SU-DHL-6 (cell line): ENCODE results near the gene CRTAC1.

Experiments
- H2AFZ ChIP-seq: fragments of 200-600 bp; sonication (generic); 2 replicates; pipeline ENCODE4 v1.6.1; 2014; ENCODE audit warnings: low read depth, mild to moderate bottlenecking, moderate library complexity, mixed read lengths, antibody characterized with exemption, low read length; ENCODE audit not compliant: severe bottlenecking
- H3F3A ChIP-seq: fragments of 200-600 bp; shearing (Covaris generic); 2 replicates; pipeline ENCODE4 v1.6.0; 2016; ENCODE audit warnings: antibody characterized with exemption, mild to moderate bottlenecking; ENCODE audit not compliant: insufficient read depth
- H3K27ac ChIP-seq: fragments of 200-600 bp; sonication (generic); 2 replicates; pipeline ENCODE4 v1.5.1; 2016; ENCODE audit warnings: low read depth, mild to moderate bottlenecking, low read length, moderate library complexity, mixed read lengths
- H3K27me3 ChIP-seq: fragments of 200-600 bp; sonication (generic), shearing (Covaris generic); 2 replicates; pipeline ENCODE4 v1.6.0; 2014; ENCODE audit warnings: mild to moderate bottlenecking, low read length
- H3K36me3 ChIP-seq: fragments of 200-600 bp; sonication (generic); 2 replicates; pipeline ENCODE4 v1.6.1; 2014; ENCODE audit warnings: mild to moderate bottlenecking, low read length, mixed read lengths
- H3K4me2 ChIP-seq: fragments of 300-600, 200-600 bp; shearing (Covaris generic), sonication (generic); 2 replicates; pipeline ENCODE4 v1.6.0; 2014; ENCODE audit warnings: low read length, low read depth, mild to moderate bottlenecking; ENCODE audit not compliant: poor library complexity, severe bottlenecking
- H3K4me3 ChIP-seq: fragments of 200-600 bp; sonication (generic); 2 replicates; pipeline ENCODE4 v1.5.1; 2014; ENCODE audit warnings: antibody characterized with exemption, low read length, mild to moderate bottlenecking, mixed read lengths; ENCODE audit not compliant: insufficient read depth, poor library complexity, severe bottlenecking
- H3K79me2 ChIP-seq: fragments of 200-600 bp; sonication (generic); 2 replicates; pipeline ENCODE4 v1.6.1; 2014; ENCODE audit warnings: mild to moderate bottlenecking, low read length, moderate library complexity; ENCODE audit not compliant: insufficient read depth
- H3K9ac ChIP-seq: fragments of 200-600 bp; sonication (generic); 2 replicates; pipeline ENCODE4 v1.7.0; 2014; ENCODE audit warnings: mild to moderate bottlenecking, low read length
- H3K9me2 ChIP-seq: fragments of 200-600 bp; sonication (generic); replicated peaks from 2 replicates; pipeline ENCODE4 v1.6.1; 2014; ENCODE audit warnings: low read length; ENCODE audit not compliant: insufficient read depth
- H3K9me3 ChIP-seq: fragments of 200-600 bp; sonication (generic); 2 replicates; pipeline ENCODE4 v1.6.1; 2014; ENCODE audit warnings: low read length, mixed read lengths; ENCODE audit not compliant: insufficient read depth
- H4K20me1 ChIP-seq: fragments of 200-600 bp; sonication (generic); 2 replicates; pipeline ENCODE4 v1.6.1; 2014; ENCODE audit warnings: low read depth, mild to moderate bottlenecking, antibody characterized with exemption, low read length, moderate library complexity, mixed read lengths
- EZH2phosphoT487 ChIP-seq: fragments of 200-600 bp; sonication (generic), shearing (Covaris generic); conservative IDR thresholded peaks from 2 replicates; pipeline ENCODE4 v1.6.1; 2018; ENCODE audit warnings: mild to moderate bottlenecking, antibody characterized with exemption, low read length, moderate library complexity, mixed read lengths
- TF ChIP-seq, protein P1 (sequence below): fragments of 200-600 bp; sonication (generic); IDR thresholded peaks from one replicate; pipeline ENCODE4 v1.5.1; 2017; ENCODE audit warnings: antibody characterized with exemption, mild to moderate bottlenecking, low read length, moderate library complexity; ENCODE audit not compliant: insufficient read depth, poor library complexity, severe bottlenecking

Gene CRTAC1

DNA sequence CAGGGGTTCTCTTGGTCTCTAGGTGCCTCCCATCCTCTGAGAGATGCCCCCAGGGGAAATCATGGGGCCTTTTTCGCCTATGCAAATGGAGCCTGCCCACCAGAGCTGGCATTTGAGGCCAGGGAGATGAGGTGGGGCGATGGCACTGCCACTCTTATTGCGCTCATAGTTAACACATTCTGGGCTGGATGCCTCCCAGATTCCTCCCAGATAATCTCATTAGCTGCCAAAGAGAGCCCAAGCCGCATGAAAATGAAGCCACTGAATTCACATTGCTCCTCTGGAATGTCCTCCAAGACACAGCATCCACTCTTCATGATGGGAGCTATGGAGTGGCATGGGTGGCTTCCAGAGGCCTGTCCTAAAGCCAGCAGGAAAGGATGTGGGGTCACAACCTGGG, 119.8 kb downstream of the CRTAC1 start:
- Histone ChIP-seq H3K4me3 (no peak overlapping the region), H3K79me2 (no peaks in the 10 kb centered on the region), H3K4me2 (no peak overlapping the region), H3F3A (no peaks in the 10 kb centered on the region), H3K27me3 (no peaks in the 10 kb centered on the region), H3K9me2 (no peaks in the 10 kb centered on the region), H3K36me3 (no peaks in the 10 kb centered on the region), H3K9ac (no peak overlapping the region), H4K20me1 (no peaks in the 10 kb centered on the region), H3K9me3 (no peaks in the 10 kb centered on the region), H3K27ac (no peak overlapping the region), H2AFZ (no peak overlapping the region)
- TF ChIP-seq, protein P1, sequence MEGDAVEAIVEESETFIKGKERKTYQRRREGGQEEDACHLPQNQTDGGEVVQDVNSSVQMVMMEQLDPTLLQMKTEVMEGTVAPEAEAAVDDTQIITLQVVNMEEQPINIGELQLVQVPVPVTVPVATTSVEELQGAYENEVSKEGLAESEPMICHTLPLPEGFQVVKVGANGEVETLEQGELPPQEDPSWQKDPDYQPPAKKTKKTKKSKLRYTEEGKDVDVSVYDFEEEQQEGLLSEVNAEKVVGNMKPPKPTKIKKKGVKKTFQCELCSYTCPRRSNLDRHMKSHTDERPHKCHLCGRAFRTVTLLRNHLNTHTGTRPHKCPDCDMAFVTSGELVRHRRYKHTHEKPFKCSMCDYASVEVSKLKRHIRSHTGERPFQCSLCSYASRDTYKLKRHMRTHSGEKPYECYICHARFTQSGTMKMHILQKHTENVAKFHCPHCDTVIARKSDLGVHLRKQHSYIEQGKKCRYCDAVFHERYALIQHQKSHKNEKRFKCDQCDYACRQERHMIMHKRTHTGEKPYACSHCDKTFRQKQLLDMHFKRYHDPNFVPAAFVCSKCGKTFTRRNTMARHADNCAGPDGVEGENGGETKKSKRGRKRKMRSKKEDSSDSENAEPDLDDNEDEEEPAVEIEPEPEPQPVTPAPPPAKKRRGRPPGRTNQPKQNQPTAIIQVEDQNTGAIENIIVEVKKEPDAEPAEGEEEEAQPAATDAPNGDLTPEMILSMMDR: no peak
- no peak for TF ChIP-seq EZH2phosphoT487

DNA sequence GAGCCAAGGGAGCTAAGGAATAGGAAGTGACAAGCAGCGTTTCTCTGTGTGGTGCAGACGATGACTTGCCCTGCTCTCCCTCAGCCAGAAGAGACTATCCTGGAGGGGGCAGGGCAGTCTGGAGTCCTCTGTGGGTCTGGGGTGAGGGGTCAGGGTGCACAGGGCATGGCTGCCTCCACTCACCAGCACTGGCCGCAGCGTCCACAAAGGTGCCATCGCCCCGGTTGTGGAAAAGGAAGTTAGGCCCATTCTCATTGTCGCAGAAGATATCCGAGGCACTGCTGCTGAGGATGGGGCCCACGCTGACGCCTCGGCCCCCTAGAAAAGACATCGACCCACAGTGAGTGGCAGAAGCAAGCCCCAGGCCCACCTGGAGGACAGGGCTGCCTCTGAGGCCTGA, 122.6 kb downstream of the CRTAC1 start:
- no peak for TF ChIP-seq EZH2phosphoT487
- TF ChIP-seq, protein P1: no peak

DNA sequence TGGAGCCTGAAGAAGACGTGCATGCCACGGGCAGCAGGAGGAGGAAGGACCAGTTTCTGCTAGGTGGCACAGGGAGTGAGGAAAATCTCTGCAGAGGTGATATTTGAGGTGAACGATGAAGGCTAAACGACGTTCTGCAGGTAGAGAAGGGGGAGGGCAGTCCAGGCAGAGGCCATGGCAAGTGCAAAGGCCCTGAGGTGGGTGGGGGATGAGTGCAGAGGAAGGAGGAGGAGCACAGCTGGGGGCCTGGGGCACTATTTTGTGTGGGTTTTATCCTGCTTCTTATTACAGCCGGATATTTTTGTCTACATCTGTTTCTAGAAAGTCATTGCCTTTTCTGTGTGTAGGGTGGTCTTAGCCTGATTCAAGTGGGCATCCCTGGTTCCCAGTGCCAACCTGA, 123.2 kb downstream of the CRTAC1 start:
- Histone ChIP-seq H3K27ac (no peak overlapping the region), H3F3A (no peaks in the 10 kb centered on the region), H3K27me3 (no peaks in the 10 kb centered on the region), H3K9me2 (no peaks in the 10 kb centered on the region), H4K20me1 (no peaks in the 10 kb centered on the region), H2AFZ (no peak overlapping the region), H3K9me3 (no peaks in the 10 kb centered on the region), H3K4me2 (no peak overlapping the region), H3K4me3 (no peak overlapping the region), H3K9ac (no peak overlapping the region), H3K36me3 (no peaks in the 10 kb centered on the region), H3K79me2 (no peaks in the 10 kb centered on the region)
- TF ChIP-seq, protein P1: no peak
- no peak for TF ChIP-seq EZH2phosphoT487

More for the DNA sequence above, 122.6 kb downstream of the CRTAC1 start:
- Histone ChIP-seq H2AFZ (no peak overlapping the region), H3K4me3 (no peak overlapping the region), H3K27me3 (no peaks in the 10 kb centered on the region), H3F3A (no peaks in the 10 kb centered on the region), H3K9me2 (no peaks in the 10 kb centered on the region), H4K20me1 (no peaks in the 10 kb centered on the region), H3K27ac (no peak overlapping the region), H3K79me2 (no peaks in the 10 kb centered on the region), H3K9me3 (no peaks in the 10 kb centered on the region), H3K4me2 (no peak overlapping the region), H3K9ac (no peak overlapping the region), H3K36me3 (no peaks in the 10 kb centered on the region)
